Stimulated activated effector memory CD8-positive, alpha-beta T cell treated with anti-CD3 and anti-CD28 coated beads, Interleukin-12 subunit alpha, Interleukin-12 subunit beta, amount 100 ng/mL, for 72 hours (primary cell): Measurements from ENCODE around the gene COPS7A.

ENCODE experiments used
- ATAC-seq: fragments of 150-1000 bp; cut with Tn5 transposase; 2 replicates; pipeline ENCODE4 v1.10.0; 2021
- DNase-seq, 2 donors: peaks; one replicate each; pipeline ENCODE4 v3.0.0; 2021 to 2022; ENCODE audit warnings: low spot score in 2 of 2
- H3K27ac Mint-ChIP-seq: one replicate; pipeline ENCODE4 v1.8.0; 2022; ENCODE audit warnings: mild to moderate bottlenecking, mixed read lengths
- H3K36me3 Mint-ChIP-seq: one replicate; pipeline ENCODE4 v1.8.0; 2022; ENCODE audit warnings: mild to moderate bottlenecking, mixed read lengths
- H3K4me1 Mint-ChIP-seq: one replicate; pipeline ENCODE4 v1.8.0; 2022; ENCODE audit warnings: mixed read lengths
- H3K4me3 Mint-ChIP-seq: one replicate; pipeline ENCODE4 v1.8.0; 2022; ENCODE audit warnings: mild to moderate bottlenecking, mixed read lengths
- H3K9me3 Mint-ChIP-seq: one replicate; pipeline ENCODE4 v1.8.0; 2022; ENCODE audit warnings: mixed read lengths

The COPS7A gene

GRCh38 chr12:6779708-6780432 is 56.0 kb downstream of the COPS7A start:
- Mint-ChIP-seq H3K4me1 (peaks cover 78% of the 10 kb centered on the region), H3K27ac (peak overlapping the region; percentile 94), H3K36me3 (peaks cover 51% of the 10 kb centered on the region), H3K4me3 (peak overlapping the region; percentile 88), H3K9me3 (no peaks in the 10 kb centered on the region)
- DNase-seq (no peak), ATAC-seq (peak; percentile 27)

DNA sequence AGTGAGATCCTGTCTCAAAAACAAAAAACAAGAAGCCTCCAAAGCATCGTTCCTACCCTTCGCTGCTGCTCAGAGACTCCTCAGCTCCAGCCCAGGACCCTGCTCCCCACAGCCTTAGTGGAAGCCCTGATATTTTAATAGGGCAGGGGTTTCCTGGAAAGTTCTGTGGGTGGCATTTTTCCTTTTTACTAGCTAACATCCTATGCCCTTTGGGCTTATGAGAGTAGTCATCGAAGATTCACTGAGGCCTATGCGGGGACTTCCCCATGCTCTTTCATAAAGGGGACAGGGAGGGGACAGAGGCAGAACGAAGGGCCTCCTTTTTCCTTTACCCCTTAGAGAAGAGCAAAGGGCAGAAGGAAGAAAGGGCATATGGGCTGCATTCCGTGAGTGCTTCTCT is 56.7 kb downstream of the COPS7A start:
- Mint-ChIP-seq H3K9me3 (no peaks in the 10 kb centered on the region), H3K27ac (peak overlapping the region; percentile 94), H3K4me1 (peaks cover 71% of the 10 kb centered on the region), H3K4me3 (peak overlapping the region; percentile 88), H3K36me3 (peaks cover 44% of the 10 kb centered on the region)
- ATAC-seq, result peak; percentile 73
- no peak for DNase-seq
